ENCODE measurements around the gene PACC1. TPM values are rescaled to one million over a fixed set of nuclear protein-coding genes. Genes with fewer than 3 reads are reported as not detected.
A peak's percentile ranks its signal among the peaks of the same experiment; 100 is the strongest.
"Not testable (repeated sequence)": the region's sequence is repeated elsewhere in the genome, so short reads cannot be mapped to it uniquely, and the experiment has no call there.

PACC1 gene
- total RNA-seq, 1 donor from 2014 or later = 26.5 TPM

GRCh38 chr1:212401838-212402582 lies 12.7 kb downstream of the PACC1 start:
- DNase-seq (ENCODE audit: low spot score in 2 of 2) (no peak), FAIRE-seq (no peak)

- FAIRE-seq (no peak), DNase-seq (ENCODE audit: low spot score in 2 of 2) (no peak)
Observed at GRCh38 chr1:212401042-212401441, 13.6 kb downstream of the PACC1 start.

- DNase-seq (ENCODE audit: low spot score in 2 of 2) = no peak
Observed at GRCh38 chr1:212397171-212397570, 17.5 kb downstream of the PACC1 start.

GRCh38 chr1:212396638-212397037 lies 18.0 kb downstream of the PACC1 start:
- FAIRE-seq = no peak
- no peak for DNase-seq (ENCODE audit: low spot score in 2 of 2)

More at GRCh38 chr1:212397171-212397570, 17.5 kb downstream of the PACC1 start:
- FAIRE-seq = no peak

GRCh38 chr1:212395678-212396437 lies 18.8 kb downstream of the PACC1 start:
- DNase-seq (ENCODE audit: low spot score in 2 of 2); FAIRE-seq: not testable (repeated sequence)

- DNase-seq (ENCODE audit: low spot score in 2 of 2) = no peak
- FAIRE-seq = no peak
Observed at GRCh38 chr1:212388985-212389716, 25.5 kb downstream of the PACC1 start.

GRCh38 chr1:212386029-212386428 lies 28.7 kb downstream of the PACC1 start:
- DNase-seq (ENCODE audit: low spot score in 2 of 2) = no peak
- FAIRE-seq = no peak

GRCh38 chr1:212381397-212382035 lies 33.2 kb downstream of the PACC1 start:
- FAIRE-seq = no peak
- DNase-seq (ENCODE audit: low spot score in 2 of 2) = no peak

GRCh38 chr1:212379366-212379765 lies 35.3 kb downstream of the PACC1 start:
- DNase-seq (ENCODE audit: low spot score in 2 of 2) (no peak), FAIRE-seq (no peak)

- FAIRE-seq (no peak), DNase-seq (ENCODE audit: low spot score in 2 of 2) (no peak)
Observed at GRCh38 chr1:212377644-212378043, 37.0 kb downstream of the PACC1 start.

- no peak for DNase-seq (ENCODE audit: low spot score in 2 of 2)
- no peak for FAIRE-seq
Observed at GRCh38 chr1:212375986-212376385, 38.7 kb downstream of the PACC1 start.

- FAIRE-seq (no peak), DNase-seq (ENCODE audit: low spot score in 2 of 2) (peak; percentile 12 to 43)
Observed at GRCh38 chr1:212368073-212368484, 46.6 kb downstream of the PACC1 start.

- DNase-seq (ENCODE audit: low spot score in 2 of 2) (no peak), FAIRE-seq (no peak)
Observed at GRCh38 chr1:212367474-212368072, 47.1 kb downstream of the PACC1 start.

- DNase-seq (ENCODE audit: low spot score in 2 of 2) (no peak), FAIRE-seq (no peak)
Observed at GRCh38 chr1:212366901-212367300, 47.8 kb downstream of the PACC1 start.

GRCh38 chr1:212364985-212365384 lies 49.7 kb downstream of the PACC1 start:
- no peak for DNase-seq (ENCODE audit: low spot score in 2 of 2)
- FAIRE-seq = no peak

- FAIRE-seq (no peak), DNase-seq (ENCODE audit: low spot score in 2 of 2) (no peak)
Observed at GRCh38 chr1:212359794-212360479, 54.7 kb downstream of the PACC1 start.

GRCh38 chr1:212355230-212355969 lies 59.3 kb downstream of the PACC1 start:
- FAIRE-seq (no peak), DNase-seq (ENCODE audit: low spot score in 2 of 2) (no peak)

- DNase-seq (ENCODE audit: low spot score in 2 of 2) = no peak
- no peak for FAIRE-seq
Observed at GRCh38 chr1:212354464-212354863, 60.2 kb downstream of the PACC1 start.

GRCh38 chr1:212353181-212353580 lies 61.5 kb downstream of the PACC1 start:
- DNase-seq (ENCODE audit: low spot score in 2 of 2) (no peak), FAIRE-seq (no peak)

All from frontal cortex (tissue), 4 donors.